ENCODE data around the gene STK10. TPM values are rescaled to one million over a fixed set of nuclear protein-coding genes. Genes with fewer than 3 reads are reported as not detected.

STK10 gene
- total and polyA plus RNA-seq, 2 donors from 2014 or later, result 7.2 to 42.8 TPM

- intact Hi-C loops (cut with DNase I), result no loop called here
- TF ChIP-seq CTCF (IDR thresholded peaks at IDR 0.05; ENCODE audit: borderline replicate concordance, extremely low read depth, insufficient read depth), result no peak
- DNase-seq (peak in 1 of 5 donors; percentile 32), FAIRE-seq (no peak)
- peaks cover 0 to 4% (median 2%) of the 10 kb centered on the region in 3 donors for H3K4me1 ChIP-seq (ENCODE audit: control insufficient read depth in 2 of 3, insufficient read depth in 2 of 3, low read depth in 1 of 3, low read length in 3 of 3)
- no peak overlapping the region for H3K4me3 ChIP-seq (ENCODE audit: low read length in 3 of 3)
- no peak overlapping the region for H3K9ac ChIP-seq (ENCODE audit: low read length in 3 of 3)
- H3K9me3 ChIP-seq (ENCODE audit: control insufficient read depth in 2 of 3, insufficient read depth in 1 of 3, low read length in 3 of 3), result no peaks in the 10 kb centered on the region
- H3K36me3 ChIP-seq (ENCODE audit: control insufficient read depth in 2 of 3, insufficient read depth in 3 of 3, low read length in 3 of 3), result no peaks in the 10 kb centered on the region
- no peaks in the 10 kb centered on the region for H3K27me3 ChIP-seq (ENCODE audit: control insufficient read depth, insufficient read depth, low read length)
- H3K27ac ChIP-seq (ENCODE audit: low read depth in 2 of 2, low read length in 2 of 2), result no peak overlapping the region
These were observed 94.5 kb downstream of the STK10 start for GRCh38 chr5:172093559-172093958.

GRCh38 chr5:172091956-172092732 is 95.9 kb downstream of the STK10 start:
- FAIRE-seq (no peak), DNase-seq (no peak)
- no peak for TF ChIP-seq CTCF (IDR thresholded peaks at IDR 0.05; ENCODE audit: borderline replicate concordance, extremely low read depth, insufficient read depth)
- H3K9me3 ChIP-seq (ENCODE audit: control insufficient read depth in 2 of 3, insufficient read depth in 1 of 3, low read length in 3 of 3), result no peaks in the 10 kb centered on the region
- intact Hi-C loops (cut with DNase I), result no loop called here
- no peak overlapping the region for H3K4me3 ChIP-seq (ENCODE audit: low read length in 3 of 3)
- no peak overlapping the region for H3K27ac ChIP-seq (ENCODE audit: low read depth in 2 of 2, low read length in 2 of 2)
- peaks cover 0 to 4% (median 0%) of the 10 kb centered on the region in 3 donors for H3K4me1 ChIP-seq (ENCODE audit: control insufficient read depth in 2 of 3, insufficient read depth in 2 of 3, low read depth in 1 of 3, low read length in 3 of 3)
- no peaks in the 10 kb centered on the region for H3K36me3 ChIP-seq (ENCODE audit: control insufficient read depth in 2 of 3, insufficient read depth in 3 of 3, low read length in 3 of 3)
- H3K9ac ChIP-seq (ENCODE audit: low read length in 3 of 3), result no peak overlapping the region
- no peaks in the 10 kb centered on the region for H3K27me3 ChIP-seq (ENCODE audit: control insufficient read depth, insufficient read depth, low read length)

- no peak for FAIRE-seq
- Histone ChIP-seq H3K9ac (ENCODE audit: low read length in 3 of 3) (no peak overlapping the region), H3K27ac (ENCODE audit: low read depth in 2 of 2, low read length in 2 of 2) (no peak overlapping the region), H3K27me3 (ENCODE audit: control insufficient read depth, insufficient read depth, low read length) (no peaks in the 10 kb centered on the region), H3K4me1 (ENCODE audit: control insufficient read depth in 2 of 3, insufficient read depth in 2 of 3, low read depth in 1 of 3, low read length in 3 of 3) (peaks cover 0 to 4% (median 0%) of the 10 kb centered on the region in 3 donors), H3K9me3 (ENCODE audit: control insufficient read depth in 2 of 3, insufficient read depth in 1 of 3, low read length in 3 of 3) (no peaks in the 10 kb centered on the region), H3K36me3 (ENCODE audit: control insufficient read depth in 2 of 3, insufficient read depth in 3 of 3, low read length in 3 of 3) (no peaks in the 10 kb centered on the region), H3K4me3 (ENCODE audit: low read length in 3 of 3) (no peak overlapping the region)
- no peak for DNase-seq
- no peak for TF ChIP-seq CTCF (IDR thresholded peaks at IDR 0.05; ENCODE audit: borderline replicate concordance, extremely low read depth, insufficient read depth)
- intact Hi-C loops (cut with DNase I), result no loop called here
These were observed 97.0 kb downstream of the STK10 start for GRCh38 chr5:172090976-172091547.
